Fibroblast of lung (primary cell): Measurements from ENCODE around the gene UBE2U. TPM values are rescaled to one million over a fixed set of nuclear protein-coding genes. Genes with fewer than 3 reads are reported as not detected.

Experiments
- DNase-seq, 2 donors: peaks; one replicate each; pipeline versions ENCODE4 v3.0.0 to v3.0.0-alpha.2; 2010; ENCODE audit warnings: low read depth in 2 of 2
- H2AFZ ChIP-seq: 2 replicates; pipeline ENCODE4 v1.5.1; 2012; ENCODE audit warnings: low read length, control low read depth, inconsistent platforms
- H3K27ac ChIP-seq: 2 replicates; pipeline ENCODE4 v1.5.1; 2011; ENCODE audit warnings: low read length, control low read depth; ENCODE audit not compliant: insufficient read depth
- H3K27me3 ChIP-seq: 2 replicates; pipeline ENCODE4 v1.5.1; 2011; ENCODE audit warnings: mild to moderate bottlenecking, low read length; ENCODE audit not compliant: control insufficient read depth, insufficient read depth
- H3K36me3 ChIP-seq: 2 replicates; pipeline ENCODE4 v1.5.1; 2011; ENCODE audit warnings: low read length; ENCODE audit not compliant: control insufficient read depth, insufficient read depth
- H3K4me1 ChIP-seq: 2 replicates; pipeline ENCODE4 v1.5.1; 2011; ENCODE audit warnings: low read length; ENCODE audit not compliant: control insufficient read depth, insufficient read depth; ENCODE audit errors: extremely low read depth
- H3K4me2 ChIP-seq: 2 replicates; pipeline ENCODE4 v1.5.1; 2011; ENCODE audit warnings: low read length, control low read depth; ENCODE audit not compliant: insufficient read depth; ENCODE audit errors: extremely low read depth
- H3K4me3 ChIP-seq, 4 experiments: fragments of 200-600 bp in 1 of 4; sonication (generic) in 1 of 4; replicated peaks in 1 of 4; 2 replicates each; pipeline ENCODE4 v1.5.1; 2011 to 2016; ENCODE audit warnings: low read length in 4 of 4, low read depth in 3 of 4, mild to moderate bottlenecking in 3 of 4, control low read depth in 2 of 4, inconsistent platforms in 1 of 4, mixed read lengths in 1 of 4; ENCODE audit not compliant: insufficient read depth in 1 of 4; ENCODE audit errors: control extremely low read depth in 1 of 4
- H3K79me2 ChIP-seq: 2 replicates; pipeline ENCODE4 v1.5.1; 2012; ENCODE audit warnings: mild to moderate bottlenecking, low read length, inconsistent platforms; ENCODE audit not compliant: control insufficient read depth, insufficient read depth
- H3K9ac ChIP-seq: 2 replicates; pipeline ENCODE4 v1.5.1; 2011; ENCODE audit warnings: mild to moderate bottlenecking, low read length, control low read depth; ENCODE audit not compliant: insufficient read depth
- H3K9me3 ChIP-seq: 2 replicates; pipeline ENCODE4 v1.5.1; 2012; ENCODE audit warnings: low read depth, low read length; ENCODE audit not compliant: control insufficient read depth, insufficient read depth
- H4K20me1 ChIP-seq: 2 replicates; pipeline ENCODE4 v1.5.1; 2011; ENCODE audit warnings: low read length; ENCODE audit not compliant: control insufficient read depth, insufficient read depth; ENCODE audit errors: extremely low read depth
- EZH2 ChIP-seq: IDR thresholded peaks from 2 replicates; pipeline ENCODE4 v1.5.1; 2012; ENCODE audit warnings: low read length, control low read depth, mild to moderate bottlenecking; ENCODE audit errors: missing control alignments
- polyA plus RNA-seq, 2 donors: library from polyadenylated mRNA; depleted of rRNA in 1 of 2; stranded (reverse) in 1 of 2; unstranded in 1 of 2; fragments of >200 nt; gene quantifications; 2 replicates each; pipeline ENCODE4 v1.2.1, GENCODE V29; 2011 to 2012; ENCODE audit warnings: missing spikeins in 1 of 2
- total RNA-seq: library from RNA; depleted of rRNA; stranded (reverse); fragments of >200 nt; gene quantifications from 2 replicates; pipeline ENCODE4 v1.2.1, GENCODE V29; 2014
- TF ChIP-seq, protein P1 (sequence below), 2 donors: IDR thresholded peaks in 1 of 2; conservative IDR thresholded peaks in 1 of 2; 1 replicate in 1 of 2; 2 replicates in 1 of 2; pipeline ENCODE4 v1.5.1; 2011 to 2012; ENCODE audit warnings: low read length in 2 of 2, control low read depth in 1 of 2, inconsistent platforms in 1 of 2, low read depth in 1 of 2, mild to moderate bottlenecking in 1 of 2

UBE2U gene
- total and polyA plus RNA-seq, 2 donors (not counting 1 experiment from before 2014, with no cell fraction given), result not detected

DNA sequence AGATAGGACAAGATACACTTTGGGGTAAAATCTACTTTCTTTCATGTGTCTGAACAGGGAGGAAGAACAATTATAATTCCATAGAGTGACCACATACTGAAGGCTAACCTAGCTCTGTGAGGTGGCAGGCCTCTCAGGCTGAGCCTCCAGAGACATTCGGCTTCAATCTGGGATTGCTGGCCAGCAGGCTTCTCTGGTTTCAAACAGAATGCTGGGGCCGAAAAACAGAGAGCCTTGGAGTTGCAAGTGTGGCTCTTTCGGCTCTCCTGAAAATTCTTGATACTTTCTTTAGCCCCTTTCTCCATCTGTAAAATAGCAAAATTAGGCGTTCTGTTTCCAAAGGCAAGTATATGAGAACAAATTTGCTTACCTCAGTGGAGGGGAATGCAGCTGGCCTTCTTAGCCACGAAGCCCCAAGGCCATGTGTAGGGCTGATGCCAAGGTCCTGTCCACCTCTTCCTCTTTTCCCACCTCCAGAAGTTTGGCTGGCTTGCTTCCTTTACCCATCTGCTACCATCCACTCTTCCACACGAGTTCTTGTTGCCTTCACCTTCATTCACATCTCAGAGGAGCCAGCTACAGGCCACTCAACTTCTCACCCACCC lies 30.0 kb upstream of the UBE2U start:
- no peaks in the 10 kb centered on the region for H3K27me3 ChIP-seq
- no peak overlapping the region for H3K27ac ChIP-seq
- H3K9me3 ChIP-seq, result no peaks in the 10 kb centered on the region
- no peak overlapping the region for H2AFZ ChIP-seq
- peak overlapping the region; percentile 64 for H3K4me2 ChIP-seq
- no peak overlapping the region for H3K4me3 ChIP-seq
- H3K9ac ChIP-seq, result no peak overlapping the region
- H4K20me1 ChIP-seq, result no peaks in the 10 kb centered on the region
- DNase-seq, result peak; percentile 22
- peaks cover 17% of the 10 kb centered on the region for H3K4me1 ChIP-seq
- no peaks in the 10 kb centered on the region for H3K79me2 ChIP-seq
- TF ChIP-seq, protein P1, sequence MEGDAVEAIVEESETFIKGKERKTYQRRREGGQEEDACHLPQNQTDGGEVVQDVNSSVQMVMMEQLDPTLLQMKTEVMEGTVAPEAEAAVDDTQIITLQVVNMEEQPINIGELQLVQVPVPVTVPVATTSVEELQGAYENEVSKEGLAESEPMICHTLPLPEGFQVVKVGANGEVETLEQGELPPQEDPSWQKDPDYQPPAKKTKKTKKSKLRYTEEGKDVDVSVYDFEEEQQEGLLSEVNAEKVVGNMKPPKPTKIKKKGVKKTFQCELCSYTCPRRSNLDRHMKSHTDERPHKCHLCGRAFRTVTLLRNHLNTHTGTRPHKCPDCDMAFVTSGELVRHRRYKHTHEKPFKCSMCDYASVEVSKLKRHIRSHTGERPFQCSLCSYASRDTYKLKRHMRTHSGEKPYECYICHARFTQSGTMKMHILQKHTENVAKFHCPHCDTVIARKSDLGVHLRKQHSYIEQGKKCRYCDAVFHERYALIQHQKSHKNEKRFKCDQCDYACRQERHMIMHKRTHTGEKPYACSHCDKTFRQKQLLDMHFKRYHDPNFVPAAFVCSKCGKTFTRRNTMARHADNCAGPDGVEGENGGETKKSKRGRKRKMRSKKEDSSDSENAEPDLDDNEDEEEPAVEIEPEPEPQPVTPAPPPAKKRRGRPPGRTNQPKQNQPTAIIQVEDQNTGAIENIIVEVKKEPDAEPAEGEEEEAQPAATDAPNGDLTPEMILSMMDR (conservative IDR thresholded peaks at IDR 0.05 in 1 of 2, IDR thresholded peaks at IDR 0.05 in 1 of 2; ENCODE audit: low read depth in 1 of 2, low read length in 2 of 2), result no peak
- TF ChIP-seq EZH2, result no peak
- H3K36me3 ChIP-seq, result peaks cover under 1% of the 10 kb centered on the region

DNA sequence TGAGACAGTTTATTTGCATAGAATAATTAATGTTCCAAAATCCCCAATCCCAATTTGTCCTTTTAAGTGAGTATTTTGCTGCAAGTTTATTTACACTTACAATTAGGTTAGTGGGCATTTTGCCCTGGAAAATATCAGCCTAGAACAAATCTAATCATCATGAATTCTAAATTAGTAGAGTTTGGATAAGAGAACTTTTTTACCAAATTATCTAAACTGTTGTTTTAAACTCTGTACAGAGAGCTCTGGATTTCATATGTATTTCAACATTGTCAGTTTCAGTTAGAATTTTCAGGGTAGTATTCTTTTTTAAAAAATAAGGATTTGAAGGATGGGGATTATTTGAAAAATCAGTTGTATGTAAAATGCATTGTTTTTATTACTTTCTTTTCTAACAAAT lies 27.8 kb upstream of the UBE2U start:
- H3K27ac ChIP-seq, result no peak overlapping the region
- H3K79me2 ChIP-seq, result no peaks in the 10 kb centered on the region
- no peak for DNase-seq
- H3K4me2 ChIP-seq, result no peak overlapping the region
- H3K36me3 ChIP-seq, result peaks cover 2% of the 10 kb centered on the region
- peaks cover 17% of the 10 kb centered on the region for H3K4me1 ChIP-seq
- no peaks in the 10 kb centered on the region for H3K9me3 ChIP-seq
- no peak overlapping the region for H3K9ac ChIP-seq
- H3K27me3 ChIP-seq, result no peaks in the 10 kb centered on the region
- no peak overlapping the region for H2AFZ ChIP-seq
- H4K20me1 ChIP-seq, result no peaks in the 10 kb centered on the region
- H3K4me3 ChIP-seq, result no peak overlapping the region
- TF ChIP-seq EZH2, result no peak
- TF ChIP-seq, protein P1 (conservative IDR thresholded peaks at IDR 0.05 in 1 of 2, IDR thresholded peaks at IDR 0.05 in 1 of 2; ENCODE audit: low read depth in 1 of 2, low read length in 2 of 2), result no peak

DNA sequence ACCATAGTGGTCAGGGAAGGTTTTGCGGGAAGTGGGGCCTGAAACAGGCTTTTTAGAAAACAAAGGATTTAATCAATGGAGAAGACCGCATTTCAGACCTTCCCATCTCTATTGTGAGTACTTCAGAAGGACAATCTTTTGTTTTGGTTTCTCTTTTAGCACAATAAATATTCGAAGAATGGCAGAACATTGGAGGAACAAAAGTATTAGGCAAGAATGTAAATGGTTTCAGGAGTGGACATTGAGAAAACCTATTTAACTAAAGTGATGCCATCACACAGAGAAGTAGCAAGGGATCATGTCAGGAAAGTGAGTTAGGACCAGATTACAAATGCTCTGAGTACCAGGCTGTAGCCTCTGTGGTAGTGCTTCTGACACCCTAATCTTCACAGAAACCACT lies 26.8 kb upstream of the UBE2U start:
- TF ChIP-seq EZH2, result no peak
- Histone ChIP-seq H3K79me2 (no peaks in the 10 kb centered on the region), H3K4me3 (no peak overlapping the region), H3K4me1 (peaks cover 12% of the 10 kb centered on the region), H2AFZ (no peak overlapping the region), H3K9me3 (no peaks in the 10 kb centered on the region), H3K4me2 (no peak overlapping the region), H3K27me3 (no peaks in the 10 kb centered on the region), H3K27ac (no peak overlapping the region), H3K36me3 (peaks cover 2% of the 10 kb centered on the region), H3K9ac (no peak overlapping the region), H4K20me1 (no peaks in the 10 kb centered on the region)
- no peak for DNase-seq
